Fibroblast of lung (primary cell): Measurements from ENCODE around the gene CTDP1.

Experiments
- EZH2 ChIP-seq: IDR thresholded peaks from 2 replicates; pipeline ENCODE4 v1.5.1; 2012; ENCODE audit warnings: low read length, control low read depth, mild to moderate bottlenecking; ENCODE audit errors: missing control alignments
- TF ChIP-seq, protein P1 (sequence below), 2 donors: IDR thresholded peaks in 1 of 2; conservative IDR thresholded peaks in 1 of 2; 1 replicate in 1 of 2; 2 replicates in 1 of 2; pipeline ENCODE4 v1.5.1; 2011 to 2012; ENCODE audit warnings: low read length in 2 of 2, control low read depth in 1 of 2, inconsistent platforms in 1 of 2, low read depth in 1 of 2, mild to moderate bottlenecking in 1 of 2

DNA sequence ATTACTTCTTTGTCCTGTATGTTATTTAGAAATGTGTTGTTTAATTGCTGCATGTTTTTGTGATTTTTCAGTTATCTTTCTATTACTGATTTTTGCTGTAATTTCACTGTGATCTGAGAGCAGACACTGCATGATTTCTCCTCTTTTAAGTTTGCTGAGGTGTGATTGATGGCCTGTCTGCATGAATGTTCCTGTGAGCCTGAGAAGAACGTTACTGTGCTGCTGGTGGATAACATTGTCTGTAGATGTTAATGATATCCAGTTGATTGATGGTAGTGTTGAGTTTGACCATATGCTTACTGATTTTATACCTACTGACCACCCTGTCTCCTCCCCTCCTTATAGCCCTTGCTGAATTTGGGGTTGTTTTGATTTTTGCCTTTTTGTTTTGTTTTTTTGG, 80.7 kb downstream of the CTDP1 start:
- TF ChIP-seq, protein P1, sequence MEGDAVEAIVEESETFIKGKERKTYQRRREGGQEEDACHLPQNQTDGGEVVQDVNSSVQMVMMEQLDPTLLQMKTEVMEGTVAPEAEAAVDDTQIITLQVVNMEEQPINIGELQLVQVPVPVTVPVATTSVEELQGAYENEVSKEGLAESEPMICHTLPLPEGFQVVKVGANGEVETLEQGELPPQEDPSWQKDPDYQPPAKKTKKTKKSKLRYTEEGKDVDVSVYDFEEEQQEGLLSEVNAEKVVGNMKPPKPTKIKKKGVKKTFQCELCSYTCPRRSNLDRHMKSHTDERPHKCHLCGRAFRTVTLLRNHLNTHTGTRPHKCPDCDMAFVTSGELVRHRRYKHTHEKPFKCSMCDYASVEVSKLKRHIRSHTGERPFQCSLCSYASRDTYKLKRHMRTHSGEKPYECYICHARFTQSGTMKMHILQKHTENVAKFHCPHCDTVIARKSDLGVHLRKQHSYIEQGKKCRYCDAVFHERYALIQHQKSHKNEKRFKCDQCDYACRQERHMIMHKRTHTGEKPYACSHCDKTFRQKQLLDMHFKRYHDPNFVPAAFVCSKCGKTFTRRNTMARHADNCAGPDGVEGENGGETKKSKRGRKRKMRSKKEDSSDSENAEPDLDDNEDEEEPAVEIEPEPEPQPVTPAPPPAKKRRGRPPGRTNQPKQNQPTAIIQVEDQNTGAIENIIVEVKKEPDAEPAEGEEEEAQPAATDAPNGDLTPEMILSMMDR (conservative IDR thresholded peaks at IDR 0.05 in 1 of 2, IDR thresholded peaks at IDR 0.05 in 1 of 2; ENCODE audit: low read depth in 1 of 2, low read length in 2 of 2) = no peak
- no peak for TF ChIP-seq EZH2
